Glutamatergic neuron (in vitro differentiated cells): Measurements from ENCODE around the gene DZANK1. TPM values are rescaled to one million over a fixed set of nuclear protein-coding genes. Genes with fewer than 3 reads are reported as not detected.

ENCODE experiments used
- DNase-seq: peaks from one replicate; pipeline ENCODE4 v3.0.0; 2022
- H3K27ac Mint-ChIP-seq: one replicate; pipeline ENCODE4 v1.8.0; 2020; ENCODE audit warnings: mild to moderate bottlenecking, mixed read lengths, inconsistent platforms; ENCODE audit not compliant: unreplicated experiment
- H3K27me3 Mint-ChIP-seq: one replicate; pipeline ENCODE4 v1.8.0; 2020; ENCODE audit warnings: mild to moderate bottlenecking, moderate library complexity, mixed read lengths, inconsistent platforms; ENCODE audit not compliant: unreplicated experiment
- H3K36me3 Mint-ChIP-seq: one replicate; pipeline ENCODE4 v1.8.0; 2020; ENCODE audit warnings: mild to moderate bottlenecking, mixed read lengths, inconsistent platforms; ENCODE audit not compliant: unreplicated experiment
- H3K4me1 Mint-ChIP-seq: one replicate; pipeline ENCODE4 v1.8.0; 2020; ENCODE audit warnings: mild to moderate bottlenecking, low read depth, mixed read lengths, inconsistent platforms; ENCODE audit not compliant: unreplicated experiment
- H3K4me3 Mint-ChIP-seq: one replicate; pipeline ENCODE4 v1.8.0; 2020; ENCODE audit warnings: mild to moderate bottlenecking, mixed read lengths, inconsistent platforms; ENCODE audit not compliant: unreplicated experiment
- H3K9me3 Mint-ChIP-seq: one replicate; pipeline ENCODE4 v1.8.0; 2020; ENCODE audit warnings: mild to moderate bottlenecking, moderate library complexity, mixed read lengths, inconsistent platforms; ENCODE audit not compliant: unreplicated experiment
- total RNA-seq: library from RNA; stranded (reverse); fragmentation: NEBNext Ultra II Directional; extraction: Animal tissue kit (Norgen Biotek cat#: 25700); gene quantifications from one replicate; pipeline ENCODE4 v1.2.1, GENCODE V29; 2021; ENCODE audit not compliant: unreplicated experiment
- TF ChIP-seq, protein P1 (sequence below): fragments of 200-600 bp; sonication (generic); IDR thresholded peaks from one replicate; pipeline ENCODE4 v1.5.0; 2021; ENCODE audit not compliant: partially characterized antibody, unreplicated experiment

Gene DZANK1
- total RNA-seq, 1 donor from 2014 or later: 6.4 TPM

DNA sequence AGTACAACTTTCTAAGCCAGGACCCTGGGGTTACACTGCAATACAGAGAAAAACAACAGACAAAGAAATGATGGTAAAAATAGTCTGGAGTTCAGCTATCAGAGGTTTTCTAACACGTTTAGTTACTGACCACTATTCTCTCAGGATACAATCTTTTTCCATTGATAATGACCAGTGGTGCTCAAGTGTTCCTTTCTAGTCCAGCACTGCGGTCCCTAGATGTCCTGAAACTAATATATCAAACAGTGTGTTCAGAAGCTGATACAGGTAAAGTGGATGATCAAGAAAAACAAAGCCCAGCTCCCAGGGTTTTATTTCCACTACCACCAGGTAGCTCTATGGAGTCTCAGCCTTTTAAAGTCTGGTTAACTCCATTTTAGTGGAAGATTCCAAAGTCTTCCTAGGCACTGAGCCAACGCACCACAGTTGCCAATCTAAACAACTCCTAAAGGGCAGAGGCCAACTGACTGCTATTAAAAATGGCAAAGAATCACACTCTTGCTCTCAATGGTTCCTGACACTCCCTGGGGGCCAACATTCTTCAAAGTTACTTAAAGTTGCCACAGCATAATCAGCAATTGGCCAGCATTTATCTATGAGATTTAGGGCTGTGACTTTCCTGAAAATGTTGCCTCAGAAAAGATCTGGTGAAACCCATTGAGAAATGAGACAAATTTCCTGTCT is 38.2 kb downstream of the DZANK1 start:
- H3K9me3 Mint-ChIP-seq: no peaks in the 10 kb centered on the region
- no peaks in the 10 kb centered on the region for H3K36me3 Mint-ChIP-seq
- no peaks in the 10 kb centered on the region for H3K4me1 Mint-ChIP-seq
- DNase-seq: no peak
- H3K27me3 Mint-ChIP-seq: no peaks in the 10 kb centered on the region
- H3K27ac Mint-ChIP-seq: no peak overlapping the region
- TF ChIP-seq, protein P1, sequence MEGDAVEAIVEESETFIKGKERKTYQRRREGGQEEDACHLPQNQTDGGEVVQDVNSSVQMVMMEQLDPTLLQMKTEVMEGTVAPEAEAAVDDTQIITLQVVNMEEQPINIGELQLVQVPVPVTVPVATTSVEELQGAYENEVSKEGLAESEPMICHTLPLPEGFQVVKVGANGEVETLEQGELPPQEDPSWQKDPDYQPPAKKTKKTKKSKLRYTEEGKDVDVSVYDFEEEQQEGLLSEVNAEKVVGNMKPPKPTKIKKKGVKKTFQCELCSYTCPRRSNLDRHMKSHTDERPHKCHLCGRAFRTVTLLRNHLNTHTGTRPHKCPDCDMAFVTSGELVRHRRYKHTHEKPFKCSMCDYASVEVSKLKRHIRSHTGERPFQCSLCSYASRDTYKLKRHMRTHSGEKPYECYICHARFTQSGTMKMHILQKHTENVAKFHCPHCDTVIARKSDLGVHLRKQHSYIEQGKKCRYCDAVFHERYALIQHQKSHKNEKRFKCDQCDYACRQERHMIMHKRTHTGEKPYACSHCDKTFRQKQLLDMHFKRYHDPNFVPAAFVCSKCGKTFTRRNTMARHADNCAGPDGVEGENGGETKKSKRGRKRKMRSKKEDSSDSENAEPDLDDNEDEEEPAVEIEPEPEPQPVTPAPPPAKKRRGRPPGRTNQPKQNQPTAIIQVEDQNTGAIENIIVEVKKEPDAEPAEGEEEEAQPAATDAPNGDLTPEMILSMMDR: no peak
- no peak overlapping the region for H3K4me3 Mint-ChIP-seq

DNA sequence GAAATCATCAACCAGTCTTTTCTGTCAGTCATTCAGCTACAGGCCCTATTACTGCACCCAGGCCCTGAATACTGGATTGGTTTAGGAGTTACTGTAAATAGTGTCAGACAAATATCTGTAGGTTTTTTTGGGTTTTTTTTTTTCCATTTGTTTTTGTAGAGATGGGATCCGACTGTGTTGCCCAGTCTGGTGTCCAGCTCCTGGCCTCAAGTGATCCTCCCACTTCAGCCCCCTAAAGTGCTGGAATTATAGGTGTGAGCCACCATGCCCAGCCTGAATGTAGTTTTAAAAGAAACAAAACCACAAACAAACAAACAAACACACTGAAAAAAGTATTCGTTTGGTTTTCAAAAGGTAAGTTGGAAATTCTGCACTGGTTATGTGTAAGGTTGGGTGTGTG is 39.6 kb downstream of the DZANK1 start:
- TF ChIP-seq, protein P1: no peak
- Mint-ChIP-seq H3K27ac (no peak overlapping the region), H3K4me3 (no peak overlapping the region), H3K36me3 (no peaks in the 10 kb centered on the region), H3K4me1 (no peaks in the 10 kb centered on the region), H3K27me3 (no peaks in the 10 kb centered on the region), H3K9me3 (no peaks in the 10 kb centered on the region)
- no peak for DNase-seq

DNA sequence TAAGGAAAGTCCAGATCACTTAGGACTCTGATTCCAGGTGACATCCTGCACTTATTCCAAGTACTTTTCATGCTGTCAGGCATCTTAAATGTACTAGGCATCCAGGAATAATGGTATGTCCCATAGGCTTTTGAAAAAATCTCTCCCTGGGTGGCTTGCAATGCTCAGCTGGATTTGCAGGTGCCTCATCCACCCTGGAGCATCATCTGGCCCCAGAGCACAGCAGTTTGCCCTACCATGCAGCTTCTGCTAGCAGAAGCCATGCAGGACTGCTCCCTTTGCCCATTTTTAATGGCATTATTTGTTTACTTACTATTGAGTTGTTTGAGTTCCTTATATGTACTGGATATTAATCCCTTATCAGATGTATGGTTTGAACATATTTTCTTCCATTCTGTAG is 45.2 kb downstream of the DZANK1 start:
- Mint-ChIP-seq H3K4me1 (no peaks in the 10 kb centered on the region), H3K27me3 (peaks cover 2% of the 10 kb centered on the region), H3K27ac (no peak overlapping the region), H3K36me3 (no peaks in the 10 kb centered on the region), H3K4me3 (no peak overlapping the region), H3K9me3 (no peaks in the 10 kb centered on the region)
- TF ChIP-seq, protein P1: no peak
- no peak for DNase-seq

DNA sequence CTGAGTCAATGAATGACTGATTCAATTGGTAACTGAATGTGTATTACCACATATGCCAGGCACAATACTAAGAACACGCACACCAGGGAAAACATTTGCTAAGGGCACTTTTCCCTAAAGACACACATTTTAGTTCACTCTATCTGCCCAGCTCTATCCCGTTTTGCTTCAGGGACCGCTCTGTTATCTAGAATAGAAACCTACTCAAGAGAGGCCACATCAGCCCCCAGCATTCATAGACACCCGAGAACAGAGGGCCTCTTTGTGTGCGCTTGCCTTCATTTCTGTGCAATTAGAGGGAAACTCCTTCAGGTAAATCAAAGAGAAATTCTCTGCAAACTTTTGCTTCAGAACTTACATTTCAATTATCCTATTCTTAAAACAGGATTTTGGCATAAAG is 50.3 kb downstream of the DZANK1 start:
- Mint-ChIP-seq H3K36me3 (no peaks in the 10 kb centered on the region), H3K4me3 (no peak overlapping the region), H3K9me3 (no peaks in the 10 kb centered on the region), H3K4me1 (peaks cover 9% of the 10 kb centered on the region), H3K27ac (no peak overlapping the region), H3K27me3 (peaks cover 2% of the 10 kb centered on the region)
- no peak for DNase-seq
- TF ChIP-seq, protein P1: no peak

DNA sequence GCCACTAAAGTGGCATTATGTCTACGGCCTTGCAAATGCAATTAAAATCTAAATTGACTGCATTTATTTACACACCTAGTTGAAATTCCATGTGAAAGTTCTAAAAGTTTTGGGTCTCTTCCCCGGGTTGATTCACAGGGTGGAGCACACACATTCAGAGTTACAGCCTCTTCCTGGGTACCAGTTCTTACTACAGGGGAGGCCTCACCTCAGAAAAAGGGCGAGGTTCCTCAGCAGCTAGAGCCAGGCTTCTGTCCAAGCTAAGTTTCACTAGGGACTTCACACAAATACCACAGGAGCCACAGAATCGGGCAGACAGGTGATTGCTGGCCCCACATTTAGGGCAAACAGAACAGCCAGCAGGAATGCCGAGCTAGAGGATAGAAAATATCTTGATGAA is 52.7 kb downstream of the DZANK1 start:
- no peak for DNase-seq
- Mint-ChIP-seq H3K4me1 (peaks cover 9% of the 10 kb centered on the region), H3K27ac (no peak overlapping the region), H3K4me3 (no peak overlapping the region), H3K36me3 (no peaks in the 10 kb centered on the region), H3K9me3 (no peaks in the 10 kb centered on the region), H3K27me3 (no peaks in the 10 kb centered on the region)
- TF ChIP-seq, protein P1: no peak
